Sigmoid colon (tissue), 4 donors: Measurements from ENCODE around the gene ATP6V0D1.

Source experiments
- EP300 ChIP-seq, 4 donors: sonication (generic); formaldehyde crosslinking; IDR thresholded peaks; one replicate each; pipeline ENCODE4 v1.6.1; 2017; ENCODE audit warnings: antibody characterized with exemption in 4 of 4
- TF ChIP-seq, protein P1 (sequence below), 4 experiments: fragments of 450-650 bp in 3 of 4; fragments of 200-600 bp in 1 of 4; IDR thresholded peaks; one replicate each; pipeline ENCODE4 v1.5.1; 2016 to 2019; ENCODE audit warnings: antibody characterized with exemption in 4 of 4, mild to moderate bottlenecking in 3 of 4, moderate library complexity in 2 of 4

DNA sequence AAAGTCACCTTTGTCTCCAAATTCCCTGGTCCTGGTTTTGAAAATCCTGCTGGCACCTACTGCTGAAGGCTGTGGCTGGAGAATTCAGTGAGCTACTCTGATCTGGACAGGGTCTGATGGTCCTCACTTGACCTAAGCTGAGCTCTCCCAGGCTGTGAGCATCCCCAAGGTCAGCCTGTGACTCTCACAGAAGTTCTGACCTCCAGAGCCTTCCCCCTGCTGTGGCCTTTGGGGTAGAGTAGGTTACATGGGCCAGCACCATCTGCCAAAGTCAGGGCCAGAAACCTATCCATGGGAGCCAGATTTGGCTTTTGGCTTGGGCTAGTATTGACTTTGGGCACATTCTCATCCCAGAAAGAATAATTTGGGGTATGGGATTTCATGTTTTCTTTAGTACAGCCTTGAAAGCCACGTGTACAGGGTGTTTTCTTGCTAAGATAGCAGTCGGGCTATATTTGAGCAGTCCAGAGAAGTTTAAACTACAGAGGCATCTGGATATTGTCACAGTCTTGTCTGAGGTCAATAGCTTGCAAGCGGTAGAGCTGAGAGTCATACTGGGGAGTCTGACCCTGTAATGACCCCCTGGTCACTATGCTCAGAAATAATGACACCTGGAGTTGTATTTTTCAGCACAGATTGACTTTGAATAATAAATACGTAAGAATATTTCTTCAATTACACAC is 8.6 kb upstream of the ATP6V0D1 start:
- TF ChIP-seq, protein P1, sequence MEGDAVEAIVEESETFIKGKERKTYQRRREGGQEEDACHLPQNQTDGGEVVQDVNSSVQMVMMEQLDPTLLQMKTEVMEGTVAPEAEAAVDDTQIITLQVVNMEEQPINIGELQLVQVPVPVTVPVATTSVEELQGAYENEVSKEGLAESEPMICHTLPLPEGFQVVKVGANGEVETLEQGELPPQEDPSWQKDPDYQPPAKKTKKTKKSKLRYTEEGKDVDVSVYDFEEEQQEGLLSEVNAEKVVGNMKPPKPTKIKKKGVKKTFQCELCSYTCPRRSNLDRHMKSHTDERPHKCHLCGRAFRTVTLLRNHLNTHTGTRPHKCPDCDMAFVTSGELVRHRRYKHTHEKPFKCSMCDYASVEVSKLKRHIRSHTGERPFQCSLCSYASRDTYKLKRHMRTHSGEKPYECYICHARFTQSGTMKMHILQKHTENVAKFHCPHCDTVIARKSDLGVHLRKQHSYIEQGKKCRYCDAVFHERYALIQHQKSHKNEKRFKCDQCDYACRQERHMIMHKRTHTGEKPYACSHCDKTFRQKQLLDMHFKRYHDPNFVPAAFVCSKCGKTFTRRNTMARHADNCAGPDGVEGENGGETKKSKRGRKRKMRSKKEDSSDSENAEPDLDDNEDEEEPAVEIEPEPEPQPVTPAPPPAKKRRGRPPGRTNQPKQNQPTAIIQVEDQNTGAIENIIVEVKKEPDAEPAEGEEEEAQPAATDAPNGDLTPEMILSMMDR (IDR thresholded peaks at IDR 0.05), result no peak
- no peak for TF ChIP-seq EP300 (IDR thresholded peaks at IDR 0.05)
